HG03066 (cell line): ENCODE results near the gene PET100.
A peak's percentile ranks its signal among the peaks of the same experiment; 100 is the strongest.

Experiments used
- ATAC-seq: cut with Tn5 transposase; IDR thresholded peaks from one replicate; pipeline ENCODE4 v1.9.1; 2021; ENCODE audit warnings: low read depth; ENCODE audit not compliant: unreplicated experiment

PET100 gene

DNA sequence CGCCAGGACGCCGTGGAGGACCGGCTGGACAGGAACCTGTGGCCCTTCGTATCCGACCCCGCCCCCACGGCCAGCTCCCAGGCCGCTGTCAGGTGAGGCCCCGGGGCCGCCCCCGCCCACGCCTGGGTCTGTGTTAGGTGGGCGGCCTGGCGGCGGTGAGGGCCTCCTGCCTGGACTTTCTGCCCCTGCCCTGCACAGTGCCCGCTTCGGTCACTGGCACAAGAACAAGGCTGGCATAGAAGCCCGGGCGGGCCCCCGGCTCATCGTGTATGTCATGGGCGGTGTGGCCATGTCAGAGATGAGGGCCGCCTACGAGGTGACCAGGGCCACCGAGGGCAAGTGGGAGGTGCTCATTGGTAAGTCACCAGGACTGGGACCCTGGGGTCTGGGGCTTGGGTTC lies 17.6 kb downstream of the PET100 start:
- ATAC-seq: no peak

DNA sequence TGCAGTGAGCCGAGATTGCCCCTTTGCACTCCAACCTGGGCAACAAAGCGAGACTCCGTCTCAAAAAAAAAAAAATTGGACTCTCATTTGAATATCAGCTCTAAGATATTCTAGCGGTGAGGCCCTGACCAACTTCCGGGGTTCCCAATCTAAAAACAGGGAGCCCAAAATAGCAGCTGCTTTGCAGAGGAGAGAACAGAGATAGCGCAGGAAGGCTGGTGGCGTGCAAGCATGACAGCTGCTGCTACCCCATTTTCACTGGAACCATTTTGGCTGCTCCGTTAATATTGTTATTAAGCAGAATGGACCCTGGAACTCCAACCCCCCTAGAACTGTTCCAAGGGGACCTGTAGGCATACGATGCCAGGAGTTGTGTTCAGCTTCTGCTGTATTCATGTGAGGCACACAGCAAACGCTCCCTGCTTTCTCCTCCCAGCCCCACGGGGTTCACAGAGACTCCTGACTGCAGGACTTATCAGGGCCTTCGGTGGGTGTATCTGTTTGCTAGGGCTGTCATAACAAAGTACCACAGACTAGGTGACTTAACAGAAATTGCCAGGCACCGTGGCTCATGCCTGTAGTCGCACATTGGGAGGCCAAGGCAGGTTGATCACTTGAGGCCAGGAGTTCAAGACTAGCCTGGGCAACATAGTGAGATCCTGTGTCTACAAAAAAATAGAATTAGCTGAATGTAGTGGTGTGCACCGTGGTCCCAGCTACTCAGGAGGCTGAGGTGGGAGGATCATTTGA lies 18.8 kb downstream of the PET100 start:
- no peak for ATAC-seq

DNA sequence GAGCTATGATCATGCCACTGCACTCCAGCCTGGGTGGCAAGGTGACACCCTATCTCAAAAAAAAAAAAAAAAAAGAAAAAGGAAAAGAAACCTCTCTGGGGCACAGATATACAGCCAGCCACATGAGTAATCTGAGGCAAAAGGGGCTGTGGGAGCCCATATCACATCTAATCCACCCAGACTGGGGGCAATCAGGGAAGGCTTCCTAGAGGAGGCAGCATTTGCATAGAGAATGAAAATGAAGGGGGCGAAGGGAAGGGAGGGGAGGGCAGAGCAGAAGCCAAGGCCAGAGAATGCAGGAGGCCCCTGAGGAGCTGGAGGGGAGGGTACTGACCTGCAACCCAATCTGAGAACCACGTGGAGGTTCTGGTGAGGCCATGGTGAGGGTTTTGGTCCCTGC lies 20.6 kb downstream of the PET100 start:
- no peak for ATAC-seq

DNA sequence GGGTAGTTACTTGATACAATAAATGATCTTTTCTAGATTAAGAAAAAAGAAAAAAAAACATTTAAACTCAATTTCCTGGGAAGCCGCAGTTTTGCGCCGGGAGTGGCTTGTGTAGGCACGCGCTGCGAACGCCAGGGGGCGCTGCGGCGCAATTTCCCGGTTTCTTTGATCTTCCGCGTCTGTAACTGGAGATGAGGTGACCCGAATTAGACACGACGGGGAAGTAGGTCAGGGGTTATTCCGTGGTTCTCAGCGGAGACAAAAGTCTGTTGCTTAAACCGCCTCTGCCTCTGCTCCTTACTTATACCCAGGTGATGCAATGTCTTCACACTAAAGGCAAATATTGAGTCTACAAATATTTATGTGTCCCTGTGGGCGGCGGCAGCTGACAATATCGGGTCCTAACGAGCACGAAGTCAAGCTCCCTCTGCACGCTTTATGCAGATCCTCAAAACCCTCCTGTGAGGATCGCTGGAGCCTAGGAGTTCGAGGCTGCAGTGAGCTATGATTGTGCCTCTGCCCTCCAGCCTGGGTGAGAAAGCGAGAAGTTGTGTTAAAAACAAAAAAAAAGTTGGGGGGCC lies 22.6 kb downstream of the PET100 start:
- no peak for ATAC-seq

DNA sequence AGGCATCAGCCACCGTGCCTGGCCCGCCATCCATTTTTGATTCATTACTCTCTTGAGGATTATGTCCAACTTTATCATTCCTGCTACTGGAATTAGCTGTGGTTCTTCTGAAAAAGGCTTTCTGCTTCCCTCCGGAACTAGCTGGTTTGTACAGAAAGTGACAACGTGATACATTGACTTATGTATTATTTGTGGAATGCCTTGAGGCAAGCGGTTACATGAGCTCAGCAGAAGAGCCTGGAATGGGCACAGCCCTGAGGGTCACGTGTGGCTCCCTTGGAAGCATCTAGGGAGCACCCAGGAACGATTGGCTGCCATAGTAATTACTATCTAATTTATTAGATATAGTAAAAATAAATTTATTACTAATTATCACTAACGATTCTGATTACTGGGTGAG lies 24.8 kb downstream of the PET100 start:
- no peak for ATAC-seq

DNA sequence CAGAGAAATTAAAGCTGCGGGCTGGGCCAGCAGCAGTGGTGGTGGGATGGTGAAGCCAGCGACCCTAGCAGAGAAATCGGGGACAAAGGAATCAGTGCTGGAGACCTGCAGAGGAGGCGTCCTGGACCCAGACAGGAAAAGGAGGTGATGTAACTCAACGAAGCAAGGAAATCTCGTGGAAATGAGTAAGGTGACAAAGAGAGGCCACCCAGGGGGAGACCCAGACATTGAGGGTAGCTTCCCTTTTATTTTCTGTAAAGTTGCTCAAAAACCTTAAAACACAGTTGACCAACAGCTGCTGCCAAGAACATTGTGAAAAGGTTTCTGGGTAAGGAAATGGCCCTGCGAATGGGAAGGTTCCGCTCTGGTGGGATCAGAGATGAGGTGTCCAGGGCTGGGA lies 26.0 kb downstream of the PET100 start:
- ATAC-seq: no peak

DNA sequence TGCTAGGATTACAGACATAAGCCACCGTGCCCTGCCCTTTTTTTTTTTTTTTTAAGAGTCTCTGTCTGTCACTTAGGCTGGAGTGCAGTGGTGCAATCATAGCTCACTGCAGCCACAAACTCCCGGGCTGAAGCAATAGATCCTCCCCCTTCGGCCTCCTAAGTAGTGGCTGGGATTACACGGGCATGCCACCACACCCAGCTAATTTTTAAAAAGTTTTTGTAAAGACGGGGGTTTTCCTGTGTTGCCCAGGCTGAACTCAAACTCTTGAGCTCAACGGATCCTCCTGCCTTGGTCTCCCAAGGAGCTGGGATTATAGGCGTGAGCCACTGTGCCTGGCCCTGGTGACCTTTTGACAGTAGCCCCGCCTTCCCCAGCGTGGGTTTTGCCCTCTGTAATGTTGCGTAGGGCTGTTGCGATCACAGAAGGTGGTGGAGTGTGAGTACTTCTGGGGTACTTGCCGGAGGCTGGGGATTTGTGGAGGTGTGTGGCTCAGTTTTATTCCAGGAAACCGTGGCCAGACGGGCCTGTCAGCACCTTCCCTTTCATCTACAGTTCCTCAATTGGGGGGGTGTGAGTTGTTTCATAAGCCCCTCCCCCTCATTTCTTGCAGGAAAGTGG lies 27.6 kb downstream of the PET100 start:
- no peak for ATAC-seq

DNA sequence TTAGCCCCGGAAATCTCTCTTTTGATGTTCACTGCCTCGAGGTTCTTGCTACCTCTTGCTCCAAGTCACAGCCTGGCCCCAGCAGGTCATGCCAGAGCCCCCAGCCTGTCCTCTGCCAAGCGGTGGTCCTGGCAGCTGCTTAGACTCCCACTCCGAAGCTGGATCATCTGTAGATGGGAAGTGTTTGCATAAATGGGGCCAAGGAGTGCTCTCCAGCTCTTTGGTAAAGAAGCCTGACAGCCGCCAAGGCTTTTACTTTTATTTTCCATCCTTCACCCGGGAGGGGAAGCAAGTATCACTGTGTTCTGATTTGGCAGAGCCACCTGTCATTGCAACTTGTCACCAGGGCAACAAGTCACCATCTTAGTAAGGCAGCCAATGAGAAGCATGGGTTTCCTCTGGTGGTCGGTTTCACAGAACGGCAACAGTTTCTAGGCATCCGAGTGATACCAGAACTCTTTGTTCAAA lies 28.7 kb downstream of the PET100 start:
- peak; percentile 75 for ATAC-seq

DNA sequence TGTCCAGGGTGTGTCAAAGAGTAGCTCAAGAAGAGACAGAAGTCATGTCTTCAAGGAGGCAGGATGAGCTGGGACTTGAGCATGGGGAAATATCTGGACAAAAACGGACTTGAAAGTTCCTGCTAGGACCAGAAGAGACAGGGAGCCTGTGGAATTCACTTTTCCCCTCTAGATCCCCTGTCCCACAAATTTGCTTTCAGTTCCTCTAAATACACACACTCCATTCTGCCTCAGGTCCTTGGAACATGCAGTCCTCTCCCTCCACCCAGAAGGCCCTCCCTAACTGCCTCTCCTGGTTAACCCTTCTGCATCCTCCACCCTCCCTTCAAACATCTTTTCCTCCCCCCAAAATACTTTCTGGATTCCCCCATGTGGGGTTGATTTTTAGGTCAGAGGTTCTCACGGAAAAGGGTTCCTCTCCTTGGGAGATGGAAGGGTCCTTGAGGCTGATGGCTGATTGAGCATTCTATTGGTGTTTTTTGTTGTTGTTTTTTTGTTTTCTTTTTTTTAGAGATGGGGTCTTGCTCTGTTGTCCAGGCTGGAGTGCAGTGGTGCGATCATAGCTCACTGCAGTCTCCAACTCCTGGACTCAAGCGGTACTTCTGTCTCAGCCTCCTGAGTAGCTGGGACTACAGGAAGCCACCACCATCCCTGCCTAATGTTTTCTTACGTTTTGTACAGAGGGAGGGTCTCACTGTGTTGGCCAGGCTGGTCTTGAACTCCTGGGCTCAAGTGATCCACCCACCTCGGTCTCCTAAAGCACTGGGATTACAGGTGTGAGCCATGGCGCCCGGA lies 32.3 kb downstream of the PET100 start:
- ATAC-seq: no peak

DNA sequence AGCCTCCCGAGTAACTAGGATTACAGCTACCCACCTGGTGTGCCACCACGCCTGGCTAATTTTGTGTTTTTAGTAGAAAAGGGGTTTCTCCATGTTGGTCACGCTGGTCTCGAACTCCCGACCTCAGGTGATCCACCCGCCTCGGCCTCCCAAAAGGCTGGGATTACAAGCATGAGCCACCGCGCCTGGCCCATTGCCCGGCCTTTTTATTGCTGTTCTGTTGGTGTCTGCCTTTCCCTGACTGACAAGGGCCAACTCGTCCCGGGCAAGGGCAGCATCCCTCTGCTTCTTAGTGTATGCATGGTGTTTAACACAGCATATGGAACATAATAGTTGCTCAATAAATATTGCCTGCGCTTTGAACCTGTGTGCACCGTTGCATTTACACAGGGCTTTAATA lies 33.1 kb downstream of the PET100 start:
- ATAC-seq: no peak

DNA sequence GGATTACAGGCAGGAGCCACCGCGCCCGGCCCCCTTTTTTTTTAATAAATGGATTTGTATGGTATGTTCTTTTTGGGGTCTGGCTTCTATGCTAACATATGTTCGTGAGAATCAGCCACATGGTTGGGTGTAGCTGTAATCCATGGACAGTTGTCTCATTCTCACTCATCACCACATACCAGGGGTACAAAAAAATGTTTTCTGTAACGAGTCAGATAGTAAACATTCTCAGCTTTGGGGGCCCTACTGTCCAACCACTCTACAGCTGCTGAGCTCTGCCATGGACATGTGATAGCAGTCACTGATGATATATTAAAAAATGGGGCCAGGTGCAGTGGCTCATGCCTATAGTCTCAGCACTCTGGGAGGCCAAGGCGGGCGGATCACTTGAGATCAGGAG lies 34.1 kb downstream of the PET100 start:
- no peak for ATAC-seq

DNA sequence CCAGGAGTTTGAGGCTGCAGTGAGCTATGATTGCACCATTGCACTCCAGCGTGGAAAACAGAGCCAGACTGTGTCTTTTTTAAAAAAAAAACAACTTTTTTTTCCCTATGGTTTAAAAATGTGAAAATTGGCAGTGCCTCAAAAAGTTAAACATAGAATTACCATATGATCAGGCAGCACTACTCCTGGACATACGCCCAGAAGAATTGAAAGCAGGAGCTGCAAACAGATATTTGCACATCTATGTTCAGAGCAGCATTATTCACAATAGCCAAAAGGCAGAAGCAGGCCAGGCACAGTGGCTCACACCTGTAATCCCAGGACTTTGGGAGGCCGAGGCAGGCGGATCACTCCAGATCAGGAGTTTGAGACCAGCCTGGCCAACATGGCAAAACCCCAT lies 35.5 kb downstream of the PET100 start:
- no peak for ATAC-seq

DNA sequence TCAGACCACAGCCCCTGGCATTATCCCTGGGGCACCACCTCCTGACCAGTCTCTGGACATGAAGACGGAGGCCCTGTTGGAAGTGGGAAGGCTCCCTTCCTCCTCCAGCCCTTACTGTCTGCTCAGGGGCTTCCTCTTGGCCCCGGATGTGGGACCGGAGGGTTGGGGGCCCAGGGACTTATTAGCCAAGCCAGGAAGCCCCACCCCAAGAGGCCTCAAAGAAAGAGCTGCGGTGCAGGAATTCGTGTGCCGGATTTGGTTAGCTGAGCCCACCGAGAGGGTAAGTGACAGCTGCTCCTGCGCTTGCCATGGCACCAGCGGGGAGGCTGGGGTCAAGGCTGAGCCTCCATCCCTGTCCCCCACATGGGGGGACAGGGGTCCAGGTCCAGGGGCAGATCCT lies 39.2 kb downstream of the PET100 start, which contains the start of gene RETN:
RETN (plus strand) TSS at position 208 of the 400 bp plus-strand sequence. CDS start 278 bp downstream, outside the sequence.
- ATAC-seq: no peak

DNA sequence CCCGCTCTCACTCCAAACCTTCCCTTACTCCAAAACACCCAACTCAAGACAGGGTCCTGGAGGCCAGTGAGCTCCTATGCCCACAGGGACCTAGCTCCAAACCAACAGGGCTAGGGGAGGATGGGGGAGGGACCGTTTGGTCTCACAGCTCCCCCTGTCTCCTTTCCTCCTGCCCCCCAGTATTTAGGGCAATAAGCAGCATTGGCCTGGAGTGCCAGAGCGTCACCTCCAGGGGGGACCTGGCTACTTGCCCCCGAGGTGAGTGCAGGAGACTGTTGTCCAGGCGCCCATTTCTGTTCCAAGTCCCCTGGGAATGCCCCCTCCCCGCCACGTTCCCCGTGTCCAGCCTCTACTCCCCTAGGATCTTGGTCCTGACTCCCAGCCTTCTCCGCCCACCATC lies 40.0 kb downstream of the PET100 start:
- ATAC-seq: no peak

DNA sequence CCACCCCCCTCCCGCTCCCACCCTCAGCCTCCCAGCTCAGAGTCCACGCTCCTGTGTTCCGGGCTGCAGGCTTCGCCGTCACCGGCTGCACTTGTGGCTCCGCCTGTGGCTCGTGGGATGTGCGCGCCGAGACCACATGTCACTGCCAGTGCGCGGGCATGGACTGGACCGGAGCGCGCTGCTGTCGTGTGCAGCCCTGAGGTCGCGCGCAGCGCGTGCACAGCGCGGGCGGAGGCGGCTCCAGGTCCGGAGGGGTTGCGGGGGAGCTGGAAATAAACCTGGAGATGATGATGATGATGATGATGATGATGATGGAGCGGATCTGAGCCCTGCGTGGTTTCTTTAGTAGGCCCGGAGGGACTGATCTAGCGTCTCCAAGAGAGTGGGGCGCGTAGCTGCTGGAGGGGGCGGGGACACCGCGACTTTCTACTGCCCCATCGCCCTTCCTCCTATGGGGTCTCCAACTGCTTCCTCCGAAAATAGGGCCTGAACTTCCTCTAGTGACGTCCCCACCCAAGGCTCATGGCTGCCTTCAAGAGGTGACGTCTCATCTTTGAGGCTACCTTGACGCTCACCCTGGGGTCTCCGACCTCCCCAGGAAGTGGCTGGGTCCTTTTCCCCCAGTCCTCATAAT lies 40.7 kb downstream of the PET100 start:
- ATAC-seq: no peak

DNA sequence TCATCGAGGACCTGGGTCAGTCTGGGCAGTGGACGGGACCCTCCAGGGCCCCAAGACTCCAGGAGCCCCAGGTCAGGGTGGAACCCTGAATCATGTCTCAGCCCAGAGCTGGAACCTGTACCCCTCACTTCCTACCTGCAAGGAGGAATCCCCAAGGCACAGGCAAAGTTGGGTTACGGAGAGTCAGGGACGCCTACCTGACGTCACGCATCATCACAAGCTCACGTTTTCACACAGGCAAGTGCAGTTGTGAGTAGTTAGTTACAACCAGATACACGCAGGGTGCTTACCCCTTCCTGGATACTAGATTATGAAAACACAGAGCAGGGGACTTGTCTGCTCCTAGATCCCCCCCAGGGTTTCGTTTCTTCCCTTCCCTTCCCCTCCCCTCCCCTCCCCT lies 41.2 kb downstream of the PET100 start:
- no peak for ATAC-seq

DNA sequence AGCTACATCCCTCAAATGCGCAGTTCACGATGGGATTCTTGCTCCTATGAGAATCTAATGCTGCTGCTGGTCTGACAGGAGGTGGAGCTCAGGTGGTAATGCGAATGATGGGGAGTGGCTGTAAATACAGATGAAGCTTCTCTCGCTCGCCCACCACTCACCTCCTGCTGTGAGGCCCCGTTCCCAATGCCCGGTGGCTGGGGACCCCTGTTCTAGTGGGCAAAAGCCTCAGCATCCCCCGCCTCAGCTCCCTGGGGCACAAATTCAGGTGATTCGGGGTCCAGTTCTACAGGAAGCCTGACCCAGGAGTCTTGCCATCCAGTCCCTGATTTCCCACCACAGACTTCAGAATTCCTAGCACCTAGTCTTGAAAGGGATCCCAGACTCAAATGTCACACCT lies 42.9 kb downstream of the PET100 start:
- no peak for ATAC-seq

DNA sequence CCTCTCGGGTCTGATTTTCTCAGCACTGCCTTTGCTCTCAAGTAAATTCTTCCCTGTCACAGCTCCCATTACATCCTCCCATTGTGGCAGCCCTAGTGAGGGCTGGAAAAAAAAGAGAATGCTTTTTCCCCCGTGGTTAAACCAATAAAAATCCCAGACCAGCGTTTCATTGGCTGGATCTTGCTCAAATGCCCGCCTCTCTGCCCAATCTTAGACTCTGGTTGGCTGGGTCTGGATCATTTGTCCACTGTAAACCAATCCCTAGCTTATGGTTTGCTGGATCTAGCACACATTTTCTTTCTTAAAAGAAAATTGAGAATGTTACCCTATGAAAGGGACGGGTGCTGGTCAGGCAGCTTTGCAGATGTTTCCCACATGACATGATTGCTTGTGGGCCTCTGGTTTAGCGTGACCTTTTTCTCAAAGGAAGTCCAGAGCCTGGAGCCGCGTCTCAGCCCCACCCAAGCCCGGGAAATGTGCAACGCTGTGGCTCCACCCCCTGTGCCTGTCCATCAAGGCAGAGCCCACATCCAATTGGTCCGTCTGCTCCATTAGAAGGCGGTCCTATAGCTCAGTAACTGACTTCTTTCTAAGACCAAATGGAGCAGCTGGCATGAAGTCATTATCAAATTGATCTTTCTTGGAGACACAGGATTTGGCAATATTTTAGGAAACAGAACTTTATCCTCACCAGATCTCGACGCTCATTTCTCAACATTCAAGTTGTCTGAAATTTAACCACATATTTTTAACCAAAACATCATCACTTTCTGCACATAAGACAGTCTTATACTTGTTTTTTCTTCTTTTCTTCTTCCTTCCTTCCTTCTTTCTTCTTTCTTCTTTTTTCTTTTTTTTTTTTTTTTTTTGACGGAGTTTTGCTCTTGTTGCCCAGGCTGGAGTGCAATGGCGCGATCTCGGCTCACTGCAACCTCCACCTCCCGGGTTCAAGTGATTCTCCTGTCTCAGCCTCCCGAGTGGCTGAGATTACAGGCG lies 44.7 kb downstream of the PET100 start:
- no peak for ATAC-seq

DNA sequence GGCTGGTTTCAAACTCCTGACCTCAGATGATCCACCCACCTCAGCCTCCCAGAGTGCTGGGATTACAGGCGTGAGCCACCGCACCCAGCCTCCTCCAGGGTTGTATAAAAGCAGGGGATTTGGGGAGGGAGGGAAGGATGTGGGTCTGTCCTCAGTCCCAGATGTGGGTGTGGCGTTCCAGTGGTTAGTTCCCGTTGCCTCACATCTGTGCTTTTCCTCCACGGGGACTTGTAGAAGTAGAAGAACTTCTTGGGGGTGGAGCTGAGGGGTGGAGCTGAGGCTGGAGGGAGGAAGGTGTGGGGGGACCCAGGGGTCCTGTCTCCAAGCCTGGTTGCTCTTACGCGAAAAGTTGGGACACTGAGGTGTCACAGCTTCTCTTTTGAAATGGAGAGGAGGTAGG lies 46.8 kb downstream of the PET100 start:
- ATAC-seq: no peak
